Esophagus muscularis mucosa (tissue), 4 donors: ENCODE results near the gene TMEM186. TPM values are rescaled to one million over a fixed set of nuclear protein-coding genes. Genes with fewer than 3 reads are reported as not detected.

ENCODE experiments used
- DNase-seq: peaks from one replicate; pipeline ENCODE4 v3.0.0-alpha.2; 2017; ENCODE audit errors: extremely low spot score
- H3K27ac ChIP-seq, 4 donors: fragments of 200-600 bp; sonication (generic); replicated peaks in 1 of 4; 1 replicate in 3 of 4; 2 replicates in 1 of 4; pipeline ENCODE4 v1.5.1; 2016 to 2019; ENCODE audit warnings: mild to moderate bottlenecking in 1 of 4
- H3K27me3 ChIP-seq, 4 donors: fragments of 200-600 bp; sonication (generic); one replicate each; pipeline versions ENCODE4 v1.5.1 to v1.6.0; 2016 to 2019
- H3K36me3 ChIP-seq, 4 donors: fragments of 200-600 bp; sonication (generic); one replicate each; pipeline ENCODE4 v1.5.1; 2016 to 2019
- H3K4me1 ChIP-seq, 4 donors: fragments of 200-600 bp; sonication (generic); one replicate each; pipeline ENCODE4 v1.5.1; 2016 to 2019
- H3K4me3 ChIP-seq, 4 donors: fragments of 200-600 bp; sonication (generic); 1 replicate in 2 of 4; 2 replicates in 2 of 4; pipeline ENCODE4 v1.5.1; 2016 to 2019; ENCODE audit warnings: mild to moderate bottlenecking in 4 of 4, moderate library complexity in 1 of 4
- H3K9me3 ChIP-seq, 4 donors: fragments of 200-600 bp; sonication (generic); 1 replicate in 3 of 4; 2 replicates in 1 of 4; pipeline ENCODE4 v1.5.1; 2016 to 2019
- EP300 ChIP-seq: sonication (generic); formaldehyde crosslinking; IDR thresholded peaks from one replicate; pipeline ENCODE4 v1.6.1; 2017; ENCODE audit warnings: antibody characterized with exemption
- POLR2A ChIP-seq: fragments of 450-650 bp; IDR thresholded peaks from one replicate; pipeline ENCODE4 v1.6.1; 2017; ENCODE audit warnings: antibody characterized with exemption, moderate library complexity, mild to moderate bottlenecking, low read depth
- POLR2AphosphoS5 ChIP-seq, 2 donors: sonication (generic); formaldehyde crosslinking; IDR thresholded peaks; one replicate each; pipeline ENCODE4 v1.6.1; 2017; ENCODE audit warnings: antibody characterized with exemption in 2 of 2
- WGBS: methylation state at CpG from one replicate; pipeline ENCODE4 v1.1.5; 2018; 5-methylcytosine and 5-hydroxymethylcytosine counted together
- intact Hi-C: fragments of 100-400 bp; cut with DNase I; formaldehyde crosslinking; loops from one replicate; pipeline ENCODE4 v1.15.1; 2023
- total RNA-seq, 4 donors: library from RNA; depleted of rRNA; stranded (reverse); fragments of >200 nt; gene quantifications; one replicate each; pipeline versions ENCODE4 v1.1.0 to v1.2.1, GENCODE V29; 2016
- TF ChIP-seq, protein P1 (sequence below), 3 experiments: fragments of 200-600 bp in 2 of 3; fragments of 450-650 bp in 1 of 3; sonication (generic) in 2 of 3; IDR thresholded peaks; one replicate each; pipeline ENCODE4 v1.5.1; 2017 to 2019; ENCODE audit warnings: antibody characterized with exemption in 3 of 3, mild to moderate bottlenecking in 2 of 3, moderate library complexity in 1 of 3

TMEM186 gene
- total RNA-seq, 4 donors from 2014 or later = 7.9 to 12.2 (median 9.6) TPM

DNA sequence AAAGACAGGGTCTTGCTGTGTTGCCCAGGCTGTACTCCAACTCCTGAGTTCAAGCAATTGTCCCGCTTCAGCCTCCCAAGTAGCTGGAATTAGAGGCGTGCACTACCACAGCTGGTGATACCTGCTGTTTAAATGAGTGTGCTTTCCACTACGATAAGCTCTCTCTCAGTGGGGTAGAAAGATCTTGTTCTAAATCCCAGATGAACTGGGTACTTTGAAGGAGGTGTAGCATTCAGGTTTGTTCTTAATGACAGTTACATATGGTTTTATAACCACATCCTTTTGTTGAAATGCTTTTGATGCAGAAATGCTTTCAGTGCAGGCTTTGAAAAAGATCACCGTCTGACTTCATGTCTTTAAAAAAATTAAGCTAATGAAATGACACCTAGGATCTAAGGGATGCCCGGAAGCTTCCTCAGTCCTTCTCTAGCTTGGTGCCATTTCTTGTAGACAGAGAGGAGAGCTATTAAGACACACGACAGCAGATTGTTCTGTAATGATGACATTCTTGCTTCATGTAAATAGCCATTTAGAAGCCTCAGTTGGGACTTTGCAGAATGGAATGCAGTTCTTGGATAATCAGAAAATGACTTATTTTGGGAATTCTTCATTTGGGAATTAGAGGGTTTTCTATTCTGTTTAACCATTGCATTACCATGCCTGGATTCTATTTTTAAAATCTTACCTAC, 19.7 kb upstream of the TMEM186 start:
- Histone ChIP-seq H3K4me3 (no peak overlapping the region), H3K36me3 (peaks cover 48 to 94% (median 79%) of the 10 kb centered on the region in 4 donors), H3K27ac (no peak overlapping the region), H3K4me1 (peaks cover 0 to 2% (median 0%) of the 10 kb centered on the region in 4 donors), H3K27me3 (no peaks in the 10 kb centered on the region), H3K9me3 (no peaks in the 10 kb centered on the region)
- 77% methylated on average over 6 of the region's 6 CpGs for WGBS
- TF ChIP-seq EP300 (no peak), POLR2AphosphoS5 (IDR thresholded peaks at IDR 0.05) (no peak), POLR2A (no peak)
- TF ChIP-seq, protein P1, sequence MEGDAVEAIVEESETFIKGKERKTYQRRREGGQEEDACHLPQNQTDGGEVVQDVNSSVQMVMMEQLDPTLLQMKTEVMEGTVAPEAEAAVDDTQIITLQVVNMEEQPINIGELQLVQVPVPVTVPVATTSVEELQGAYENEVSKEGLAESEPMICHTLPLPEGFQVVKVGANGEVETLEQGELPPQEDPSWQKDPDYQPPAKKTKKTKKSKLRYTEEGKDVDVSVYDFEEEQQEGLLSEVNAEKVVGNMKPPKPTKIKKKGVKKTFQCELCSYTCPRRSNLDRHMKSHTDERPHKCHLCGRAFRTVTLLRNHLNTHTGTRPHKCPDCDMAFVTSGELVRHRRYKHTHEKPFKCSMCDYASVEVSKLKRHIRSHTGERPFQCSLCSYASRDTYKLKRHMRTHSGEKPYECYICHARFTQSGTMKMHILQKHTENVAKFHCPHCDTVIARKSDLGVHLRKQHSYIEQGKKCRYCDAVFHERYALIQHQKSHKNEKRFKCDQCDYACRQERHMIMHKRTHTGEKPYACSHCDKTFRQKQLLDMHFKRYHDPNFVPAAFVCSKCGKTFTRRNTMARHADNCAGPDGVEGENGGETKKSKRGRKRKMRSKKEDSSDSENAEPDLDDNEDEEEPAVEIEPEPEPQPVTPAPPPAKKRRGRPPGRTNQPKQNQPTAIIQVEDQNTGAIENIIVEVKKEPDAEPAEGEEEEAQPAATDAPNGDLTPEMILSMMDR (IDR thresholded peaks at IDR 0.05) = no peak
- DNase-seq = no peak
- intact Hi-C loops = no loop called here

DNA sequence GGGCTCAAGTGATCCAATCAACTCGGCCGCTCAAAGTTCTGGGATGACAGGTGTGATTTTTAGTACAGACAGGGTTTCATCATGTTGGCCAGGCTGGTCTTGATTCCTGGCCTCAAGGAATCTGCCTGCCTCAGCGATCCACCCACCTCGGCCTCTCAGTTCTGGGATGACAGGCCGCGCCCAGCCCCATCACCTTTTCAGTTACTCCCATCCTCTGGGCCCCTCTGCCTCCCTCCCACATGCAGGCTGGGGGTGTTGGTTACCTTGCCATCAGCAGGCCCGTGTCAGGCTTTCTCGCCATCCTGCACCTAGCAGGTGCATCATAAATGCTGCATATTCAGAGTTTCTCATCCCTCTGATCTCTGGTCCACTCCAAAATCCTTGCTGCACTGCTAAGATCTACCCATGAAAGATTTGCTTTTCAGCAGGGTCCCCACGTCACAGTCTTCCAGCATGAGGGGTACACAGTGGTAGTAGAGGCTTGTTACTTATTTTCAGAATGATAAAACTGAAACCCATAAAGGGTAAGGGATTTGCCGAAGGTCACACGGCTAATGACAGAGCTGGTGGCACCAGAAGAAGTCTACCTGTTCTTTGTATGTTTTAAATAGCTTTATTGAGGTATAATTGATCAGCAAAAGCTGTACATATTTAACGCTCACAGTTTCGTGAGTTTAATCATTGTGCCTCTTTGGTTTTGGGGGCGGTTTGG, 16.8 kb upstream of the TMEM186 start:
- H3K36me3 ChIP-seq = peaks cover 59 to 100% (median 90%) of the 10 kb centered on the region in 4 donors
- DNase-seq = no peak
- intact Hi-C loops = no loop called here
- no peaks in the 10 kb centered on the region for H3K4me1 ChIP-seq
- H3K4me3 ChIP-seq = no peak overlapping the region
- H3K9me3 ChIP-seq = no peaks in the 10 kb centered on the region
- no peak overlapping the region for H3K27ac ChIP-seq
- 92% methylated on average over 12 of the region's 14 CpGs for WGBS
- TF ChIP-seq POLR2A (no peak), POLR2AphosphoS5 (IDR thresholded peaks at IDR 0.05) (no peak), EP300 (no peak)
- TF ChIP-seq, protein P1 (IDR thresholded peaks at IDR 0.05) = no peak
- no peaks in the 10 kb centered on the region for H3K27me3 ChIP-seq

DNA sequence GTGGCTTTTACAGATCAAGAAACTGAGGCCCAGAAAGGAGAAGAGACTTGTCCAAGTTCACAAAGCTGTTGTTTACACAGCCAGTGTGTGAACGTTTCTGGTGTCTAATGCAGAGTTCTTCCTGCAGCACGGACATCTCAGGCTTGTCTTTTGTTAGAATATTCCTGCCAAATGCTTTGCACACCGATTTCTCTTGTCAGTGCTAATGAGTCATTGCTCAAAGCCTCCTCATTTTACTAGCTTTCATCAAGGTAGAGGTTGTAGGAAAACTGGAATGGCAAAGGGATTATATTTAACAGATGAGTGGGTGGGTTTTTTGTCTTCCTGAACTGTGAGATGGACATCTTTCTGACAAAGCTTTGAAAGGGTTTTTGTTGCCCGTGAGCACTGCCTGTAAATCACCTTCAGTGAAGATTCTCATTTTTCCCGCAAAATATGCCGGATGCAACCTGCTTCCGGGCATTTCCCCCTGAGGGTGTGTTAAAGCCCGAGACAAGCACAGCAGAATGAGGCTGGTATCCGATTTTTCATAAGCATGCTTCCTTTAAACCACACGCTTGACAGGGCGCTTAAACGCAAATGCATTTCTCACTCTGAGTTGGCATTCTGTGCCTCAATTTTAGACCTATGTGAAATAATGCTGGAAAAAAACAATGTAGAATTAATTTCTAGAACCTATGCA, 14.9 kb upstream of the TMEM186 start:
- Histone ChIP-seq H3K4me3 (no peak overlapping the region), H3K36me3 (peaks cover 72 to 100% (median 94%) of the 10 kb centered on the region in 4 donors)
- 64% methylated on average over 12 of the region's 12 CpGs for whole genome bisulfite sequencing

DNA sequence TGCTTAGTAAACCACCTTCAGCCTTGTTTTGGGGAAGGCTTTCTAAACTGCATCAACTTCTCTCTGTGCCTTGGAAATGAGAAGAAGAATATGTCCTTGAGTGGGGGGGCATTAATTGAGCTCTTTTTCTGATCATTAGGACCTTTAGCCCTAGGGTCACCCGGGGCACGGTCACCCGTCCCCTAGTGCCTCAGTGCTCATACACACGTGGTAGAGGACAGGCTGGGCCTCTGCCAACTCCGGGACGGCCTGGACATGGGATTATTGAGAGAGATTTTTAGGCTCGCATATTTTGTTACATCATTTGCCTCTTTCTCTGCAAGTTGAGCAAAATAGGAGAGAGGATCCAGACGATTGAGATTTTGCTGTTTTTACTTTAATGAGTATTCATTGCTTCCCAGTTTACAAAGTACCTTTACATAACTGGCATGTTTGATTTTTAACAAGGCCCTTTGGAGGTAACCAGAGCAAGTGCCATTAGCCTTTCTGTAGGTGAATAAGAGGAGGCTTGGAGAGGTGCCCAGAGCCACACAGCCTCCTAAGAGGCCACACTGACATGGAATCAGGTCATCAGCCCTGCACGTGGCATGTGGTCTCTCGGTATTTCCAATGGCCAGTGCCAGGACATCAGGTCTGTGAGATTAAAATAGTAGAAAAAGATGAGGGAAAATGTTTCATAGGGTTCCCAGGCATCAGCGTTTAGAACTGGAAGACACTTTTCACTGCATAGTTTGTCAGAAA, 11.3 kb upstream of the TMEM186 start:
- Histone ChIP-seq H3K36me3 (peaks cover 62 to 100% (median 96%) of the 10 kb centered on the region in 4 donors), H3K27me3 (no peaks in the 10 kb centered on the region), H3K9me3 (no peaks in the 10 kb centered on the region), H3K4me1 (no peaks in the 10 kb centered on the region), H3K27ac (no peak overlapping the region), H3K4me3 (no peak overlapping the region)
- WGBS = 81% methylated on average over 11 of the region's 11 CpGs
- TF ChIP-seq POLR2A (no peak), EP300 (no peak), POLR2AphosphoS5 (IDR thresholded peaks at IDR 0.05) (no peak)
- TF ChIP-seq, protein P1 (IDR thresholded peaks at IDR 0.05) = no peak
- intact Hi-C loops = no loop called here
- no peak for DNase-seq

More for the DNA sequence above, 14.9 kb upstream of the TMEM186 start:
- H3K4me1 ChIP-seq = no peaks in the 10 kb centered on the region
- H3K9me3 ChIP-seq = no peaks in the 10 kb centered on the region
- TF ChIP-seq, protein P1 (IDR thresholded peaks at IDR 0.05) = no peak
- TF ChIP-seq POLR2AphosphoS5 (IDR thresholded peaks at IDR 0.05) (no peak), POLR2A (no peak), EP300 (no peak)
- intact Hi-C loops = no loop called here
- DNase-seq = no peak
- no peaks in the 10 kb centered on the region for H3K27me3 ChIP-seq
- no peak overlapping the region for H3K27ac ChIP-seq
